Neural progenitor cell (in vitro differentiated cells): ENCODE data around the gene QRFP. TPM values are rescaled to one million over a fixed set of nuclear protein-coding genes. Genes with fewer than 3 reads are reported as not detected.

Source experiments
- DNase-seq: peaks from one replicate; pipeline ENCODE4 v3.0.0-alpha.2; 2016; ENCODE audit warnings: low spot score
- H2AFZ ChIP-seq: fragments of 200-600 bp; sonication (generic); replicated peaks from 2 replicates; pipeline ENCODE4 v1.6.1; 2016; ENCODE audit warnings: antibody characterized with exemption
- H3F3A ChIP-seq: fragments of 200-600 bp; sonication (generic); 2 replicates; pipeline ENCODE4 v1.6.1; 2016; ENCODE audit warnings: antibody characterized with exemption, low read depth
- H3K27ac ChIP-seq: fragments of 200-600 bp; sonication (generic); 2 replicates; pipeline ENCODE4 v1.5.1; 2016; ENCODE audit warnings: mild to moderate bottlenecking
- H3K27me3 ChIP-seq: fragments of 200-600 bp; sonication (generic); 2 replicates; pipeline ENCODE4 v1.6.1; 2016; ENCODE audit warnings: mild to moderate bottlenecking, moderate library complexity
- H3K36me3 ChIP-seq: fragments of 200-600 bp; sonication (generic); 2 replicates; pipeline ENCODE4 v1.5.1; 2016
- H3K4me1 ChIP-seq: fragments of 200-600 bp; sonication (generic); 2 replicates; pipeline ENCODE4 v1.6.1; 2016; ENCODE audit warnings: mixed run types
- H3K4me2 ChIP-seq: fragments of 200-600 bp; sonication (generic); 2 replicates; pipeline ENCODE4 v1.6.1; 2016
- H3K4me3 ChIP-seq: fragments of 200-600 bp; sonication (generic); 2 replicates; pipeline ENCODE4 v1.5.1; 2016
- H3K79me2 ChIP-seq: fragments of 200-600 bp; sonication (generic); 2 replicates; pipeline ENCODE4 v1.6.1; 2016; ENCODE audit warnings: low read depth
- H3K9ac ChIP-seq: fragments of 200-600 bp; sonication (generic); 2 replicates; pipeline ENCODE4 v1.6.1; 2016
- H3K9me3 ChIP-seq: fragments of 200-600 bp; sonication (generic); 2 replicates; pipeline ENCODE4 v1.5.1; 2016; ENCODE audit warnings: low read depth
- H4K20me1 ChIP-seq: fragments of 200-600 bp; sonication (generic); 2 replicates; pipeline ENCODE4 v1.6.1; 2016; ENCODE audit warnings: low read depth
- H3K27ac Mint-ChIP-seq: 3 replicates; pipeline ENCODE4 v1.8.0; 2021; ENCODE audit warnings: mixed read lengths
- H3K27me3 Mint-ChIP-seq: 2 replicates; pipeline ENCODE4 v1.8.0; 2022; ENCODE audit warnings: low read depth, mild to moderate bottlenecking, inconsistent platforms, moderate library complexity, mixed read lengths; ENCODE audit not compliant: insufficient read depth
- H3K36me3 Mint-ChIP-seq: 3 replicates; pipeline ENCODE4 v1.8.0; 2021; ENCODE audit warnings: mixed read lengths
- H3K4me1 Mint-ChIP-seq: 3 replicates; pipeline ENCODE4 v1.8.0; 2021; ENCODE audit warnings: mixed read lengths
- H3K4me3 Mint-ChIP-seq: 3 replicates; pipeline ENCODE4 v1.8.0; 2021; ENCODE audit warnings: mild to moderate bottlenecking, moderate library complexity, mixed read lengths
- H3K9me3 Mint-ChIP-seq: 3 replicates; pipeline ENCODE4 v1.8.0; 2020; ENCODE audit warnings: mixed read lengths
- EZH2 ChIP-seq: fragments of 200-600 bp; sonication (generic); IDR thresholded peaks from 2 replicates; pipeline ENCODE4 v1.6.1; 2017; ENCODE audit warnings: antibody characterized with exemption, mild to moderate bottlenecking, moderate library complexity
- EZH2phosphoT487 ChIP-seq: fragments of 200-600 bp; sonication (generic); IDR thresholded peaks from 2 replicates; pipeline ENCODE4 v1.6.1; 2017; ENCODE audit warnings: antibody characterized with exemption
- total RNA-seq: library from RNA; depleted of rRNA; stranded (reverse); fragments of >200 nt; gene quantifications from 2 replicates; pipeline ENCODE4 v1.2.3, GENCODE V29; 2015; ENCODE audit warnings: low replicate concordance
- TF ChIP-seq, protein P1 (sequence below): fragments of 200-600 bp; sonication (generic); IDR thresholded peaks from 2 replicates; pipeline ENCODE4 v1.5.1; 2017; ENCODE audit warnings: antibody characterized with exemption, mild to moderate bottlenecking

Gene QRFP
- total RNA-seq, 1 donor from 2014 or later = not detected

DNA sequence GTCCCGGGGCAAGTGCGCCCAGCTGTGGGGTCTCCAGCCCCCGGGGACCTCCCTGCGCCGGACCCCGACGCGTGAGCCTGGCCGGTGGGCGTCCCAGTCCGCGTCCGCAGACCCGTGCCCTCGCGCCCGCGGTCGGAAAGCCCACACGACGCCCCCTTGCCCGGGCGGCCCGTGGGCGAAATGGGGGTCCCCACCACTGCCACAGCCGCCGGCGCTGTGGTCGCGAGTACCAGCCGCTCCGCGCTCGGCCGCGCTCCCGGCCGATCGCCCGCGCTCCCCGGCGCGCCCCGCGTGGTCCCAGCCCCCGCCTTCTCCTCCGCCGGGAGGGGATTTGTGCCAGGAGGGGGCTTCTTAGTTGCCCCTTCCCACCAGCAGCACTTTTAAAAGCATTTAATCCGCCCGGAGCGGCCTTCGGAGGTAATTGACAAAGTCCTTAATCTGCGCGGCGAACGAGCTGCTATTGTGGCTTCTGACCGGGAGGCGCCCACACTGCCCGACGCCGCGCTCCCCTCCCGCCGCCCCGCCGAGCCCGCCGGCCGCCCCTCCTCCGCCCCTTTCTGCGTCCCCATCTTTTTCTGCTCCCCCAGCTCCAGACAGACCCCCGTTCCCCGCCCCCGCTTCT is 42.9 kb upstream of the QRFP start:
- H3K4me1 Mint-ChIP-seq = peaks cover 39% of the 10 kb centered on the region
- Histone ChIP-seq H3K4me1 (peaks cover 21% of the 10 kb centered on the region), H2AFZ (peak overlapping the region; percentile 97), H3K4me2 (peak overlapping the region; percentile 97), H3K27ac (no peak overlapping the region), H3K27me3 (peaks cover 65% of the 10 kb centered on the region), H3K79me2 (no peaks in the 10 kb centered on the region), H3K9ac (no peak overlapping the region), H3K4me3 (peak overlapping the region; percentile 89), H3K36me3 (no peaks in the 10 kb centered on the region), H3F3A (peaks cover 60% of the 10 kb centered on the region), H3K9me3 (no peaks in the 10 kb centered on the region), H4K20me1 (peaks cover 38% of the 10 kb centered on the region)
- no peak overlapping the region for H3K27ac Mint-ChIP-seq
- H3K4me3 Mint-ChIP-seq = peak overlapping the region; percentile 77
- peak; percentile 91 for DNase-seq
- peaks cover 3% of the 10 kb centered on the region for H3K9me3 Mint-ChIP-seq
- H3K36me3 Mint-ChIP-seq = no peaks in the 10 kb centered on the region
- H3K27me3 Mint-ChIP-seq = peaks cover 48% of the 10 kb centered on the region
- TF ChIP-seq EZH2phosphoT487 (no peak), EZH2 (peak; percentile 68)
- TF ChIP-seq, protein P1, sequence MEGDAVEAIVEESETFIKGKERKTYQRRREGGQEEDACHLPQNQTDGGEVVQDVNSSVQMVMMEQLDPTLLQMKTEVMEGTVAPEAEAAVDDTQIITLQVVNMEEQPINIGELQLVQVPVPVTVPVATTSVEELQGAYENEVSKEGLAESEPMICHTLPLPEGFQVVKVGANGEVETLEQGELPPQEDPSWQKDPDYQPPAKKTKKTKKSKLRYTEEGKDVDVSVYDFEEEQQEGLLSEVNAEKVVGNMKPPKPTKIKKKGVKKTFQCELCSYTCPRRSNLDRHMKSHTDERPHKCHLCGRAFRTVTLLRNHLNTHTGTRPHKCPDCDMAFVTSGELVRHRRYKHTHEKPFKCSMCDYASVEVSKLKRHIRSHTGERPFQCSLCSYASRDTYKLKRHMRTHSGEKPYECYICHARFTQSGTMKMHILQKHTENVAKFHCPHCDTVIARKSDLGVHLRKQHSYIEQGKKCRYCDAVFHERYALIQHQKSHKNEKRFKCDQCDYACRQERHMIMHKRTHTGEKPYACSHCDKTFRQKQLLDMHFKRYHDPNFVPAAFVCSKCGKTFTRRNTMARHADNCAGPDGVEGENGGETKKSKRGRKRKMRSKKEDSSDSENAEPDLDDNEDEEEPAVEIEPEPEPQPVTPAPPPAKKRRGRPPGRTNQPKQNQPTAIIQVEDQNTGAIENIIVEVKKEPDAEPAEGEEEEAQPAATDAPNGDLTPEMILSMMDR = peak; percentile 41

DNA sequence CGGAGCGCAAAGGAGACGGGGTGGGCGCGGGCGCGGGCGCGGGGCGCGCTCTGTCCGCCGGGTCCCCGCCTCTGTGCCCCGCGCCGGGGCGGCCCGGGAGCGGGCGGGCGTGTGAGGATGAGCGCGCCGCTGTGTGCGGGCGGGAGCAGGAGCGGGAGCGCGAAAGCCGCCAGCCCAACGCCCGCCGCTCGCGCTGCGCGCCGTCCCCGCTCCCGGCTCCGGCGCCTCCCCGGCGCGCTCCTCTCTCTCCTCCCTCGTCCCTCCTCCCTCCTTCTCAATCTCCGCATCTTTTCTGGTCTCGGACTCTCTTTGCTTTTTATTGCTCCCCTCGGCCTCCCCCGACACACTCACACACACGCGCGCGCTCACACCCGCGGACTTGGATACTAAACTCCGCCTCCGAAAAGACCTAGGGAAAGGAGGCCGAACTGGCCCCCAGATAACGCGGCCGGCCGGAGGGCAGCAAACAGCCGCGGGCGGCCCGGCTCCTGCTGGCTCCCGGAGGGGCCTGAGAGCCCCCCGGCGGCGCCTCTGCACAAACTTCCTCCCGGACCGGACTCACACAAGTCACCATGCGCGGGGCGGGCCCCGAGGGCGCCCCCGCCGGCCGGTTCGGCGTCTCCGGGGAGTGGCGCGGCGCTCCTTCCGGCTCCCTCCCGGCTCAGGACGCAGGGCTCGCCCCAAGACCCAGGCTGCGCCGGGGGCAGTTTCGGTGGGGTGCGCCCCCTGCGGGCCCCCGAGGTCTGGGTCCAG is 42.2 kb upstream of the QRFP start, which contains the start of gene FIBCD1:
FIBCD1 (minus strand) TSS at position 596 of the 753 bp plus-strand sequence. CDS start 640 bp downstream, outside the sequence.
- peaks cover 48% of the 10 kb centered on the region for H3K27me3 Mint-ChIP-seq
- peaks cover 38% of the 10 kb centered on the region for H3K4me1 Mint-ChIP-seq

GRCh38 chr9:130938184-130938651 is 41.6 kb upstream of the QRFP start:
- peaks cover 38% of the 10 kb centered on the region for H4K20me1 ChIP-seq
- H3K27me3 ChIP-seq = peaks cover 67% of the 10 kb centered on the region
- TF ChIP-seq EZH2phosphoT487 (no peak), EZH2 (no peak)
- TF ChIP-seq, protein P1 = no peak
- no peak overlapping the region for H3K9ac ChIP-seq
- DNase-seq = no peak
- peak overlapping the region; percentile 83 for H3K4me3 Mint-ChIP-seq
- peak overlapping the region; percentile 89 for H3K4me3 ChIP-seq
- peaks cover 34% of the 10 kb centered on the region for H3K4me1 Mint-ChIP-seq
- H3K27ac ChIP-seq = no peak overlapping the region
- H3K79me2 ChIP-seq = no peaks in the 10 kb centered on the region
- H3K4me2 ChIP-seq = peak overlapping the region; percentile 97
- peaks cover 43% of the 10 kb centered on the region for H3K27me3 Mint-ChIP-seq
- H3K9me3 ChIP-seq = no peaks in the 10 kb centered on the region
- no peak overlapping the region for H3K27ac Mint-ChIP-seq
- peaks cover 61% of the 10 kb centered on the region for H3F3A ChIP-seq
- peaks cover 29% of the 10 kb centered on the region for H3K4me1 ChIP-seq
- no peaks in the 10 kb centered on the region for H3K36me3 ChIP-seq
- peaks cover 3% of the 10 kb centered on the region for H3K9me3 Mint-ChIP-seq
- H2AFZ ChIP-seq = no peak overlapping the region
- no peaks in the 10 kb centered on the region for H3K36me3 Mint-ChIP-seq

More for the DNA sequence above, 42.2 kb upstream of the QRFP start, which contains the start of gene FIBCD1:
- H3K27me3 ChIP-seq = peaks cover 67% of the 10 kb centered on the region
- Mint-ChIP-seq H3K36me3 (no peaks in the 10 kb centered on the region), H3K27ac (no peak within 1 kb of the TSS), H3K4me3 (peak within 1 kb of the TSS; percentile 83), H3K9me3 (peaks cover 3% of the 10 kb centered on the region)
- H3F3A ChIP-seq = peaks cover 60% of the 10 kb centered on the region
- H2AFZ ChIP-seq = peak within 1 kb of the TSS; percentile 97
- no peaks in the 10 kb centered on the region for H3K9me3 ChIP-seq
- peak within 1 kb of the TSS; percentile 97 for H3K4me2 ChIP-seq
- no peak within 1 kb of the TSS for H3K27ac ChIP-seq
- H3K4me3 ChIP-seq = peak within 1 kb of the TSS; percentile 89
- no peaks in the 10 kb centered on the region for H3K36me3 ChIP-seq
- DNase-seq = peak; percentile 83
- H3K9ac ChIP-seq = no peak within 1 kb of the TSS
- H3K79me2 ChIP-seq = no peaks in the 10 kb centered on the region
- H3K4me1 ChIP-seq = peaks cover 23% of the 10 kb centered on the region
- H4K20me1 ChIP-seq = peaks cover 38% of the 10 kb centered on the region
- no peak for TF ChIP-seq EZH2
- TF ChIP-seq, protein P1 = peak; percentile 58
- TF ChIP-seq EZH2phosphoT487 = no peak
